Caco-2 (cell line): Measurements from ENCODE around the gene MVB12B. TPM values are rescaled to one million over a fixed set of nuclear protein-coding genes. Genes with fewer than 3 reads are reported as not detected.

Experiments
- BruUV-seq: library from RNA; stranded (reverse); fragments of 400-500 nt; replicated peaks from 2 replicates; lab custom pipeline; 2021; lab: Mats Ljungman, UMichigan
- CTCF ChIA-PET: fragments of 300-600 bp; sonication (Branson Sonifier 250); formaldehyde crosslinking; loops from one replicate; lab custom pipeline; 2022; ENCODE audit warnings: antibody characterized with exemption; lab: Charles Lee
- POLR2A ChIA-PET: fragments of 300-600 bp; sonication (Branson Sonifier 250); formaldehyde crosslinking; loops from one replicate; lab custom pipeline; 2022; ENCODE audit warnings: antibody characterized with exemption; lab: Charles Lee
- DNase-seq, 2 experiments: peaks; one replicate each; pipeline versions ENCODE4 v3.0.0 to v3.0.0-alpha.2; 2020 to 2022
- H3K27me3 ChIP-seq: replicated peaks from 2 replicates; pipeline ENCODE4 v1.6.0; 2011; ENCODE audit warnings: low read length; ENCODE audit not compliant: control insufficient read depth, insufficient read depth
- H3K36me3 ChIP-seq: 2 replicates; pipeline ENCODE4 v1.5.1; 2011; ENCODE audit warnings: low read length; ENCODE audit not compliant: control insufficient read depth, insufficient read depth
- H3K4me1 ChIP-seq: fragments of 250-450 bp; sonication (Bioruptor Pico); 2 replicates; pipeline ENCODE4 v1.5.1; 2020; ENCODE audit warnings: mild to moderate bottlenecking
- H3K4me3 ChIP-seq: 2 replicates; pipeline ENCODE4 v1.5.1; 2011; ENCODE audit warnings: low read depth, mild to moderate bottlenecking, control low read depth, low read length
- H3K9me3 ChIP-seq: fragments of 250-450 bp; sonication (Bioruptor Pico); 2 replicates; pipeline ENCODE4 v1.5.1; 2020; ENCODE audit warnings: mild to moderate bottlenecking, moderate library complexity
- H3K27ac Mint-ChIP-seq: one replicate; pipeline ENCODE4 v1.8.0; 2022; ENCODE audit warnings: mixed read lengths; ENCODE audit not compliant: unreplicated experiment
- H3K27me3 Mint-ChIP-seq: one replicate; pipeline ENCODE4 v1.8.0; 2022; ENCODE audit warnings: mixed read lengths; ENCODE audit not compliant: insufficient read depth, unreplicated experiment
- H3K36me3 Mint-ChIP-seq: one replicate; pipeline ENCODE4 v1.8.0; 2022; ENCODE audit warnings: mild to moderate bottlenecking, mixed read lengths; ENCODE audit not compliant: insufficient read depth, unreplicated experiment
- H3K4me1 Mint-ChIP-seq: one replicate; pipeline ENCODE4 v1.8.0; 2022; ENCODE audit warnings: low read depth, mixed read lengths; ENCODE audit not compliant: unreplicated experiment
- H3K4me3 Mint-ChIP-seq: one replicate; pipeline ENCODE4 v1.8.0; 2022; ENCODE audit warnings: mild to moderate bottlenecking, moderate library complexity, mixed read lengths; ENCODE audit not compliant: unreplicated experiment
- H3K9me3 Mint-ChIP-seq: one replicate; pipeline ENCODE4 v1.8.0; 2022; ENCODE audit warnings: mixed read lengths; ENCODE audit not compliant: unreplicated experiment
- CTCF ChIP-seq, 2 experiments: fragments of 200-600 bp in 1 of 2; IDR thresholded peaks; 1 replicate in 1 of 2; 2 replicates in 1 of 2; pipeline versions ENCODE4 v1.5.1 to v1.8.0; 2011 to 2022; ENCODE audit warnings: antibody characterized with exemption in 1 of 2, control low read depth in 1 of 2, inconsistent platforms in 1 of 2, low read depth in 1 of 2, low read length in 1 of 2, mild to moderate bottlenecking in 1 of 2, moderate library complexity in 1 of 2; ENCODE audit not compliant: insufficient read depth in 1 of 2, severe bottlenecking in 1 of 2, unreplicated experiment in 1 of 2
- intact Hi-C: fragments of 100-400 bp; cut with micrococcal nuclease; formaldehyde crosslinking; loops from one replicate; pipeline ENCODE4 v1.10.0; 2022; ENCODE audit not compliant: unreplicated experiment
- total RNA-seq: library from RNA; stranded (reverse); gene quantifications from 2 replicates; pipeline ENCODE4 v1.2.3, GENCODE V29; 2022

The MVB12B gene
- total RNA-seq, 1 experiment from 2014 or later, result 24.4 TPM

- Histone ChIP-seq H3K9me3 (no peaks in the 10 kb centered on the region), H3K27me3 (no peaks in the 10 kb centered on the region), H3K36me3 (no peaks in the 10 kb centered on the region; the same call in 1 of the 2 replicates), H3K4me3 (no peak overlapping the region), H3K4me1 (no peaks in the 10 kb centered on the region)
- intact Hi-C loops, result no loop called here
- no peak for DNase-seq
- TF ChIP-seq CTCF (IDR thresholded peaks at IDR 0.05; ENCODE audit: insufficient read depth in 1 of 2, low read depth in 1 of 2, low read length in 1 of 2, severe bottlenecking in 1 of 2, unreplicated experiment in 1 of 2), result no peak
- POLR2A ChIA-PET, result no interaction called here
- Mint-ChIP-seq H3K4me3 (no peak overlapping the region), H3K27me3 (no peaks in the 10 kb centered on the region), H3K4me1 (no peaks in the 10 kb centered on the region), H3K36me3 (no peaks in the 10 kb centered on the region), H3K9me3 (no peaks in the 10 kb centered on the region), H3K27ac (no peak overlapping the region)
- CTCF ChIA-PET, result no interaction called here
- BruUV-seq, result no TSS peak
These were observed 113.4 kb downstream of the MVB12B start for GRCh38 chr9:126439883-126440653.

GRCh38 chr9:126440940-126441339 is 114.3 kb downstream of the MVB12B start:
- Mint-ChIP-seq H3K4me1 (no peaks in the 10 kb centered on the region), H3K36me3 (no peaks in the 10 kb centered on the region), H3K9me3 (no peaks in the 10 kb centered on the region), H3K27ac (no peak overlapping the region), H3K4me3 (no peak overlapping the region), H3K27me3 (no peaks in the 10 kb centered on the region)
- intact Hi-C loops, result no loop called here
- no peak for TF ChIP-seq CTCF (IDR thresholded peaks at IDR 0.05; ENCODE audit: insufficient read depth in 1 of 2, low read depth in 1 of 2, low read length in 1 of 2, severe bottlenecking in 1 of 2, unreplicated experiment in 1 of 2)
- no peaks in the 10 kb centered on the region; the same call in 1 of the 2 replicates for H3K36me3 ChIP-seq
- no peaks in the 10 kb centered on the region for H3K9me3 ChIP-seq
- BruUV-seq, result no TSS peak
- ChIA-PET POLR2A (interaction anchor here (0.5 kb wide), 1 partner anchor 238 kb away, joined by 7 read pairs; no protein-coding TSS in a partner anchor), CTCF (no interaction called here)
- no peaks in the 10 kb centered on the region for H3K27me3 ChIP-seq
- DNase-seq, result no peak
- no peak overlapping the region for H3K4me3 ChIP-seq
- H3K4me1 ChIP-seq, result no peaks in the 10 kb centered on the region

- no peak overlapping the region for H3K4me3 Mint-ChIP-seq
- CTCF ChIA-PET, result no interaction called here
These were observed 116.0 kb downstream of the MVB12B start for GRCh38 chr9:126442636-126443035.

More at GRCh38 chr9:126442636-126443035, 116.0 kb downstream of the MVB12B start:
- no peak overlapping the region for H3K27ac Mint-ChIP-seq
- no peaks in the 10 kb centered on the region for H3K9me3 Mint-ChIP-seq
- no peaks in the 10 kb centered on the region for H3K27me3 Mint-ChIP-seq
- no TSS peak for BruUV-seq
- no peak for DNase-seq
- no peaks in the 10 kb centered on the region for H3K4me1 Mint-ChIP-seq
- H3K4me1 ChIP-seq, result no peaks in the 10 kb centered on the region
- H3K36me3 ChIP-seq, result no peaks in the 10 kb centered on the region; the same call in 1 of the 2 replicates
- no peak for TF ChIP-seq CTCF (IDR thresholded peaks at IDR 0.05; ENCODE audit: insufficient read depth in 1 of 2, low read depth in 1 of 2, low read length in 1 of 2, severe bottlenecking in 1 of 2, unreplicated experiment in 1 of 2)
- H3K9me3 ChIP-seq, result no peaks in the 10 kb centered on the region
- POLR2A ChIA-PET, result no interaction called here
- no peaks in the 10 kb centered on the region for H3K27me3 ChIP-seq
- no peaks in the 10 kb centered on the region for H3K36me3 Mint-ChIP-seq
- H3K4me3 ChIP-seq, result no peak overlapping the region
- intact Hi-C loops, result no loop called here
